AG04449 (cell line): ENCODE data around the gene TMBIM6.

Experiments
- CTCF ChIA-PET: fragments of 350-600 bp; formaldehyde crosslinking; extraction: SDS; loops from one replicate; lab custom pipeline; 2021; ENCODE audit warnings: antibody characterized with exemption; lab: Yijun Ruan, JAX
- POLR2A ChIA-PET: fragments of 400-600, 350-600 bp; formaldehyde crosslinking; extraction: SDS; loops from one replicate; lab custom pipeline; 2020; ENCODE audit warnings: antibody characterized with exemption, inconsistent platforms; lab: Yijun Ruan, JAX
- DNase-seq: peaks from one replicate; pipeline ENCODE4 v3.0.0-alpha.2; 2010; ENCODE audit warnings: low read depth, low spot score
- H3K4me3 ChIP-seq: 2 replicates; pipeline ENCODE4 v1.5.1; 2011; ENCODE audit warnings: low read depth, mild to moderate bottlenecking, control low read depth, low read length
- TF ChIP-seq, protein P1 (sequence below): IDR thresholded peaks from one replicate; pipeline ENCODE4 v1.5.1; 2011; ENCODE audit warnings: mild to moderate bottlenecking, moderate library complexity, low read length, control low read depth, inconsistent platforms; ENCODE audit not compliant: insufficient read depth; ENCODE audit errors: missing control alignments

TMBIM6 gene

DNA sequence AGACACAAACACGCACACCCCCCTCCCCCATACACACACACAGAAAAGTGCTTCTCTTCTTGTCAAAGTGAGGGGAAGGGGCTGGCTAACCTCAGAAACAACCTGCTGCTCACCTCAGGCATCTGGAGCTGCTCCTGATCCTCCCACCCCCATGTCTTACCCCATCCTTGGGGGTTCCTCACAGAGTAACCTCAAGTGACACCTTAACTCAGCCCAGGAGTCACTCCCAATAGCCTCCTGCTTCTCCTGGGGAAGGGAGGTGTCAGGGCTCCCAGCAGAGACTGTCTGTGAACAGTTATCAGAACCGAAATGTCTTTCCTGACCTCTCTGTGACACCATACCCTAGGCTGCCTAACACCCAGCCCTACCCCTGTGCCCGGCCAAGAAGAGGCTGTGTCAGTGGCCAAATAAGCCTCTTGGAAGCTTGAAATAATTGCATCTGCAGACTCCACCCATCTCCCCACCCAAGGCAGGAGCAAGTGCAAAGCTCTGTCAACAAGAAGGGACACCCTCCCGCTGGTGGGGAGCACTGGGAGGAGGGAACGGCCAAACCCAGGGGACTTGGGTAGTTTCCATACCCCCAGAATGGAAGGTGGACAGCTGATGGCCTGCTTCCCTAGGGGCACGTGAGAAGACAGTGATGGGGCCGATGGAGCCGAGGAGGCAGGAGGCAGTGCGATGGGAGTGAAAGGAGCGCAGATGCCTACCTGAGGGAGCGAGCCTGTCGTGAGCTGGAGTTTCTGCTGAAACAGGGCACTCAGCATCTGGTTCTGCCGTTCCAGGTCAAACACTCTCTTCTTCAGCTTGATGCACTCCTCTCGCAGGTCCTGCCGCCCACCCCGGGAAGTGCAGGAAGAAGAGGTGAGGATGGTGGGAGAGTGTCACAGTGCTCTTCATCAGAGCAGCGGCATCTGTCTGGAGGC lies 60.0 kb downstream of the TMBIM6 start:
- TF ChIP-seq, protein P1, sequence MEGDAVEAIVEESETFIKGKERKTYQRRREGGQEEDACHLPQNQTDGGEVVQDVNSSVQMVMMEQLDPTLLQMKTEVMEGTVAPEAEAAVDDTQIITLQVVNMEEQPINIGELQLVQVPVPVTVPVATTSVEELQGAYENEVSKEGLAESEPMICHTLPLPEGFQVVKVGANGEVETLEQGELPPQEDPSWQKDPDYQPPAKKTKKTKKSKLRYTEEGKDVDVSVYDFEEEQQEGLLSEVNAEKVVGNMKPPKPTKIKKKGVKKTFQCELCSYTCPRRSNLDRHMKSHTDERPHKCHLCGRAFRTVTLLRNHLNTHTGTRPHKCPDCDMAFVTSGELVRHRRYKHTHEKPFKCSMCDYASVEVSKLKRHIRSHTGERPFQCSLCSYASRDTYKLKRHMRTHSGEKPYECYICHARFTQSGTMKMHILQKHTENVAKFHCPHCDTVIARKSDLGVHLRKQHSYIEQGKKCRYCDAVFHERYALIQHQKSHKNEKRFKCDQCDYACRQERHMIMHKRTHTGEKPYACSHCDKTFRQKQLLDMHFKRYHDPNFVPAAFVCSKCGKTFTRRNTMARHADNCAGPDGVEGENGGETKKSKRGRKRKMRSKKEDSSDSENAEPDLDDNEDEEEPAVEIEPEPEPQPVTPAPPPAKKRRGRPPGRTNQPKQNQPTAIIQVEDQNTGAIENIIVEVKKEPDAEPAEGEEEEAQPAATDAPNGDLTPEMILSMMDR = no peak
- DNase-seq = no peak
- ChIA-PET POLR2A (no interaction called here), CTCF (interaction anchor here (1.4 to 3.5 kb wide), 3 partner anchors 24 to 39 kb away, joined by 3 to 21 read pairs (median 10); no protein-coding TSS in a partner anchor)
- H3K4me3 ChIP-seq = no peak overlapping the region

GRCh38 chr12:49803693-49804450 lies 62.5 kb downstream of the TMBIM6 start:
- TF ChIP-seq, protein P1 = no peak
- no peak overlapping the region for H3K4me3 ChIP-seq
- no peak for DNase-seq
- ChIA-PET POLR2A (interaction anchor here (1.6 to 1.7 kb wide), 2 partner anchors 21 to 24 kb away, joined by 5 to 6 read pairs; partner anchors contain the start of gene NCKAP5L), CTCF (interaction anchor here (0.6 to 1.3 kb wide), 4 partner anchors 35 to 64 kb away, joined by 3 read pairs; partner anchors contain the start of genes BCDIN3D and TMBIM6)

DNA sequence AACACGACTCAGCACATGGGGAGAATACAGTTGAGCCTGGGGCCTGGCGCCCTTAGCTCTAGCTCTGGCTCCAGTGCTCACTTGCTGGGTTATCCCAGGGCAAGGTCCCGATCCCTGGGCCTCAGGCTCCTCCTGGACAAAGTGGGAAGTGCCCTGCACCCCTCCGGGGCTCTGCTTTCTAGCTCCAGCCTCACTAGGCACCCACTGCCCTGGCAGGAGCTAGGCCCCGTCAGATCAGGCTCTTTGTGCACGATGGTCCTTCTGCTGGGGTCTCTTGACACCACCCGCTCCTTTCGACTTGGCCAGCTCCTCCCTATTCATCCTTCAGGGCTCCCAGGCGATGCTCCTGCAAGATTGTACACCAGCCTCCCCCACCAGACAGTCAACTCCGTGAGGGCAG lies 63.5 kb downstream of the TMBIM6 start:
- ChIA-PET POLR2A (interaction anchor here (1.6 to 1.7 kb wide), 2 partner anchors 20 to 23 kb away, joined by 5 to 6 read pairs; partner anchors contain the start of gene NCKAP5L), CTCF (interaction anchor here (1.3 to 1.4 kb wide), 2 partner anchors 27 to 38 kb away, joined by 3 read pairs; partner anchors contain the start of gene BCDIN3D)
- TF ChIP-seq, protein P1 = no peak
- no peak for DNase-seq
- no peak overlapping the region for H3K4me3 ChIP-seq

GRCh38 chr12:49805409-49805808 lies 64.1 kb downstream of the TMBIM6 start:
- CTCF ChIA-PET = interaction anchor here (0.6 to 1.4 kb wide), 2 partner anchors 12 to 27 kb away, joined by 3 read pairs; no protein-coding TSS in a partner anchor
- no peak for DNase-seq
- no peak overlapping the region for H3K4me3 ChIP-seq
- TF ChIP-seq, protein P1 = no peak
- POLR2A ChIA-PET = no interaction called here

DNA sequence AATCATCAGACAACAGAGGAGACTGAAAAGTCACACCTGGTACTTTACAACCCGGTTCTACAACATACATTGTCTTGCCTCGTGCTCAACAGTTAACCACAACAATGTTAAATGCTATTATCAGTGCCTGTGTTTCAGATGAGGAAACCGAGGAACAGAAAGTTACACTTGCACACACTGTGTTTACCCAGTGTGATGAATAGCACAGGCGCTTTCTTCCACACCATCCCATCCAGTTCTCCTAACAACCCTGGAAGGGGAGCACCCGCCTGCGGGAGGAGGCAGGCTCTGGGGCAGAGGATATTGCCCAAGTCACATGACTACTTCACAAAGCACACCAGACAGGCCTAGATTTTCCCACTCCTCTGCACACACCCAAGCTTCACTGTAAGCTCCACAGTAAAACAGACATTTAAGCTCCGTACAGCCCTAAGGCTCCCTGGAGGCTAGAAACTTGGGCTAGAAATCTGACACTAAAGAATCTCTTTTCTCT lies 65.0 kb downstream of the TMBIM6 start:
- POLR2A ChIA-PET = no interaction called here
- CTCF ChIA-PET = no interaction called here
- no peak for DNase-seq
- no peak overlapping the region for H3K4me3 ChIP-seq
- TF ChIP-seq, protein P1 = no peak
